Coronary artery (tissue), 2 donors: ENCODE data around the gene DNAJC5.

Experiments used
- DNase-seq: peaks from one replicate; pipeline ENCODE4 v3.0.0-alpha.2; 2017; ENCODE audit warnings: low spot score
- H3K27ac ChIP-seq, 2 donors: fragments of 200-600 bp; sonication (generic); one replicate each; pipeline ENCODE4 v1.5.1; 2016 to 2019
- H3K4me3 ChIP-seq: fragments of 200-600 bp; sonication (generic); 2 replicates; pipeline ENCODE4 v1.5.1; 2016; ENCODE audit warnings: mild to moderate bottlenecking, moderate library complexity
- TF ChIP-seq, protein P1 (sequence below): fragments of 200-600 bp; sonication (generic); IDR thresholded peaks from one replicate; pipeline ENCODE4 v1.5.1; 2019; ENCODE audit warnings: antibody characterized with exemption

Gene DNAJC5

DNA sequence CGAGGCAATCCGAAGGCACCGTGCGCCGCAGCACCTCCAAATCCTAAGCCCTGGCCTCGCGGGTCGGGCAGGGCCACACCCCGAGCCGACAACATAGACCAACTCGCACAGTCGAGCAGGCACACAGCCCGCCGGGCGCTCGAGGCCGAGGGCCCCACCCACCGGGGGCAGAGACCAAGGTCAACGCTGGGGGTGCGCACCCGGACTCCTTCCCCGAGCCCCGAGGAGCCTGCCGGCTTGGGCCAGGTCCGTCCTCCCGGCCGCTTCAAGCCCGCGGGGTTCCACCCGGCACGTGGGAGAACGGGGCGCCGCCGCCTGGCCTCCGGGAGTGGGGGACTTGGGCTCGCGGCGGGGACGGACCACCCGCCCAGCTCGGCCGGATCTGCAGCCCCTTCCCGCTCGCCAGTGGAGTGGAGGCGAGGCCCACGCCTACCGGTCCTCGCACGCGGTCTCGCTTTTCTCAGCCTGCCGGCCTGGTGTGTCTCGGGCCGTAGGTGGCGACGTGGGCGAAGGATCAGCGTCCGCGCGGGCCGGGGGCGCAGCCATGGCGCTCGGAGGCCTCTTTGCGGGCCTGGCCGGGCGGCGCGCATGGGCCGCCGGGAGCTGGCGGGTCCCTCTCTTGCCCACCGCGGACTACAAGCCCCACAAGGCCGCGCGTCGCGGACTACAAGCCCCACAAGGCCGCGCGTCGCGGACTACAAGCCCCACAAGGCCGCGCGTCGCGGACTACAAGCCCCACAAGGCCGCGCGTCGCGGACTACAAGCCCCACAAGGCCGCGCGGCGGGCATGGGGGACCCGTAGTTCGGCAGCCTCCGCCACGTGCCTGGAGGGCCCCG lies 61.1 kb downstream of the DNAJC5 start, which contains the start of gene UCKL1:
Gene UCKL1 (minus strand): TSS at position 590 of the 837 bp plus-strand sequence. CDS start 44 bp downstream, at position 546.
- TF ChIP-seq, protein P1, sequence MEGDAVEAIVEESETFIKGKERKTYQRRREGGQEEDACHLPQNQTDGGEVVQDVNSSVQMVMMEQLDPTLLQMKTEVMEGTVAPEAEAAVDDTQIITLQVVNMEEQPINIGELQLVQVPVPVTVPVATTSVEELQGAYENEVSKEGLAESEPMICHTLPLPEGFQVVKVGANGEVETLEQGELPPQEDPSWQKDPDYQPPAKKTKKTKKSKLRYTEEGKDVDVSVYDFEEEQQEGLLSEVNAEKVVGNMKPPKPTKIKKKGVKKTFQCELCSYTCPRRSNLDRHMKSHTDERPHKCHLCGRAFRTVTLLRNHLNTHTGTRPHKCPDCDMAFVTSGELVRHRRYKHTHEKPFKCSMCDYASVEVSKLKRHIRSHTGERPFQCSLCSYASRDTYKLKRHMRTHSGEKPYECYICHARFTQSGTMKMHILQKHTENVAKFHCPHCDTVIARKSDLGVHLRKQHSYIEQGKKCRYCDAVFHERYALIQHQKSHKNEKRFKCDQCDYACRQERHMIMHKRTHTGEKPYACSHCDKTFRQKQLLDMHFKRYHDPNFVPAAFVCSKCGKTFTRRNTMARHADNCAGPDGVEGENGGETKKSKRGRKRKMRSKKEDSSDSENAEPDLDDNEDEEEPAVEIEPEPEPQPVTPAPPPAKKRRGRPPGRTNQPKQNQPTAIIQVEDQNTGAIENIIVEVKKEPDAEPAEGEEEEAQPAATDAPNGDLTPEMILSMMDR, result no peak
- peak within 1 kb of the TSS; percentile 91 for H3K4me3 ChIP-seq
- peak within 1 kb of the TSS; percentile 90 to 95 for H3K27ac ChIP-seq
- peak; percentile 87 for DNase-seq

DNA sequence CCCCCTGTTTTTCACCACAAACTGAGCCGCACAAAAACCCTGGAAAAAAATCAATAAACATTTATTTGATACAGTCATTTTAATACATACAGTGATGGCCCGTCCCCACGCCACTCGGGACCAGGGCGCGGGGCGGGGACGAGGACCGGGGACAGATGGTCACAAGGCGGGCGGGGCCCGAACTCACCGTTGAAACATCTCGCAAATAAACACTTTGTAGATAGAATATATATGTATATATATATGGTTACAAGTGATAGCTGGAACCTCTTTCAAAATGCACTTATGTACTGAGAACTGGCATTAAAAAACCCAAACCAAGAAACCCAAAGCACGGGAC lies 61.7 kb downstream of the DNAJC5 start:
- Histone ChIP-seq H3K4me3 (peak overlapping the region; percentile 91), H3K27ac (peak overlapping the region; percentile 83 to 90)
- TF ChIP-seq, protein P1, result no peak
- peak; percentile 87 for DNase-seq

DNA sequence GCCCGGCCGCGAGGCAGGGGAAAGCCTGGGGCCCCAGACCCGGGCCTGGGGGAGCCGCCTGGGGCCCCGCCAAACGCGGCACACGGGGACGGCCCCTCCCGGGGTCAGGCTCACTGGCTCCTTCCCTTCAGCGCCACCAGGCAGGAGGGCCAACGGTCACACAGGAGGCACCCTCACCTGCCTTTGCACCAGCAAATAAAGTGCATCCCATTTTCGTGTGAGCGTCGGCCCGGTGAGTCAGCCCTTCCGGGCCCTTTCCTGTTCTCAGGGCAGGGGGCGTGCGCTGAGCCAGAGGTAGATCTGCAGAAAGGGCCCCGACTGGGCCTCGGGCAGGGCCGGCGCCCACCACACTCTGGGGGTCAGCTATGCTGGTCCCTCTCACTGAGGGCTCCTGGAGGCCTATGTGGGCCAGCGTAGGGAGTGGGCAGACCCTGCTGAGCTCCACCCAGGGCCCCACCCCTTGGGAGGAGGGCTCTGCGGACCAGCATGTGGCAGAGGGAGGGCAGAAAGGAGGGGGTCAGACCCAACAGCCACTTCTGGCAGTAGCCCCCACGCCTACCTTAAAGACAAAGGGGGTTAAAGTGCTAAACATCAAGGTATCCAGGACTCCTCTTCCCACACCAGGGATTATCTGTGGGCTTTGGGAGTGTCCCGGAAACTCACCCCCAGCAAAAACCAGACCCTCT lies 62.2 kb downstream of the DNAJC5 start:
- Histone ChIP-seq H3K27ac (peak overlapping the region; percentile 83 to 90), H3K4me3 (peak overlapping the region; percentile 91)
- TF ChIP-seq, protein P1, result no peak
- no peak for DNase-seq

DNA sequence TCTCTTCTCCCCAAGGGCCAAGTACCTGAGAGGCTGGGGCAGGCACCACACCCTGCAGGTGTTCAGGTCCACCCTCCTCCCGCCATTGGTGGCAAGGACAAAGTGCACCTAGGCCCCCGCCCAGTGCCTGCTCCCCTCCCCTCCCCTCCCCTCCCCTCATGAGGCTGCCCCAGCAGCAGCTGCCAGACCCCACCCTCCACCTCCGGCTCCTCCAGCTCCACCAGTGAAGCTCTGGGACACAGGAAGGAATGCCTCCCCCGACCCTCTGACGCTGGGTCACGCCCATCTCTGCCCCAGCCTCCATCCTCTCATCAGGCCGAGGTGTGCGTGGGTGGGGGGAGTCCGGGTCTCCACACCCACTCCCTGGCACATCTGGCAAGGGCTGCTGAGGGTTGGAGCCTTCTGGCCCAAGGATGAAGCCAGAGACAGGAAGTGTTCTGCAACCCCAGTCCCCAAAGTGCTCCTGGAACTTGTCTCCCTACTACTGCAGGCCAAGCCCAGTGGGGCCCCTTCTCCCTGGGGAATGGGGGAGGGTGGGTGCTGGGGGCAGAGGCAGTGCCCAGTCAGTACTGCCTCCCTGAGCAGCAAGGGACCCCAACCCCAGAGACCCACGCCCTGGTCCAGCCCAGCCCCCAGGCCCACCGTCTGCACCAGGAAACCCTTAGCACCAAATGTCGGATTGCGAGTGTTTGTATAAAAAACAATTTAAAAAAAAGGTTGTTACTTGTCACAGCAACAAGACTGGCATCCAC lies 62.9 kb downstream of the DNAJC5 start:
- DNase-seq, result no peak
- H3K4me3 ChIP-seq, result peak overlapping the region; percentile 91
- peak overlapping the region; percentile 83 to 90 for H3K27ac ChIP-seq
- TF ChIP-seq, protein P1, result no peak

DNA sequence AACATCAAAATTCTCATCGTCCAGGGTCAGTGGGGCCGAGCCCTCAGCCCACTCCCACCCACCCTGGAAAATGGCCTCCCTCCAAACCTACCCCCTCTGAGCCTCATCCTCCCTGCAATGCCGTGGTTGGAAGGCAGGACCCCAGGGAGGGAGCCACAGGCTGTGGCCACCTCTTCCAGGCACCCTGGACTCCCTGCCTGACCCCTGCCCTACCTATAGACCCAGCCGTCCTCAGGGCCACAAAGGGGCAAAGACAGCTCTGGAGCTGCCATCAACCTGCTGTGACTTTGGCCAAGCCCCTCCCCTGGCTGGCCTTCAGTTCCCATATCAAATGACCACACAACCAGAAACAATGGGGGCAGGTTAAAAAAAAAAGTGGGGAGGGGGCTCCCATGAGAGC lies 63.5 kb downstream of the DNAJC5 start:
- no peak overlapping the region for H3K27ac ChIP-seq
- TF ChIP-seq, protein P1, result no peak
- H3K4me3 ChIP-seq, result no peak overlapping the region
- no peak for DNase-seq

DNA sequence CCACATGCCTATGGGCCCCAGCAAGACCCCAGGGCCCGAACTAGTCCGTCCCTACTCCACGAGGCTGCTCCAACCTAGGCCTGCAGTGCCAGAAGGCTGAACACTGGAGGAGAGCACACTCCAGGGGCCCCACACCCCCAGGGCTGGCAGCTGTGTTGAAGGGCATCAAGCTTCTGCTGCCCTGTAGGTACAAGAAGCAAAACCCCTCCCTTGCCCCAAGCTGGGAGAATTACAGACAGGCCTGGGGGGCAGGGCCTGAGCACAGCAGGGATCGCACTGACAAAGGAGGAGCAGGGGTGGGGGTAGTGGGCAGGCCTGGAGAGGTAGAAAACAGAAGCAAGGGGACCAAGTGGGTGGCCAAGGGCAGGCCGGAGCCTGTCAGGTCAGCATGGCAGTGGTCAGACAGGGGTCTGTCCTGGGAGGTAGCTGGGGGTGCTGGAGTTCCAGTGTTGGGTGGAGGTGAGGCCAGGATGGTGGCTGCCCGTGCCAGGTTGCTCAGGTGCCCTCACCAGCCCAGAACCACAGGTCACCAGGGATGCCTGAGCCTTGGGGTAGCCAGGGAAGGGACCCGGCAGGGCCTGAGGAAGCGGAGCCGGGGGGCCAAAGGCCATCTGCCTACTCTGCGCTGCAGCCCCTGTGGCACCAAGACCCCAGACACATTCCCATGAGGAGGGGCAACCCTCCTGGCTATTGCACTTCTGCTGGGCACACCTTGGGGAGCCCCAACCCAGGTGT lies 64.2 kb downstream of the DNAJC5 start:
- TF ChIP-seq, protein P1, result no peak
- no peak overlapping the region for H3K4me3 ChIP-seq
- H3K27ac ChIP-seq, result no peak overlapping the region
- DNase-seq, result no peak
